ENCODE measurements around the gene APRT.

APRT gene

GRCh38 chr16:88807626-88808453, 3.9 kb downstream of the APRT start:
- DNase-seq (ENCODE audit: low read depth in 2 of 2) = no peak

DNA sequence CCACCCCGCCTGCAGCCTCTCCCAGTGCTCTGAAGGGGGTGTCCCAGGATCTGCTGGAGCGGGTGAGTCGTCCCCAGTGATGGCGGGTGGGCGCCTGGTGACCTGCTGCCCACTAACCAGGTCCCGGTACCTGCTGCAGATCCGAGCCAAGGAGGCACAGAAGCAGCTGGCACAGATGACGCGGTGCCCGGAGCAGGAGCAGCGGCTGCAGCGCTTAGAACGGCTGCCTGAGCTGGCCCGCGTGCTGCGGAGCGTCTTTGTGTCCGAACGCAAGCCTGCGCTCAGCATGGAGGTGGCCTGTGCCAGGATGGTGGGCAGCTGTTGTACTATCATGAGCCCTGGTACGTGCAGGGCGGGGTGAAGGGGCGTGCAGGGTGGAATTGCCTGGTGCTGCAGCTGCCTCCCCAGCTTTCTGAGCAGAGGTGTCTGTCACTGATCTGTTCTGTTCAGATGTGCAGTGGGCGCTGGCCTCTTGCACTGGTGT, 4.5 kb downstream of the APRT start:
- no peak for DNase-seq (ENCODE audit: low read depth in 2 of 2)

DNA sequence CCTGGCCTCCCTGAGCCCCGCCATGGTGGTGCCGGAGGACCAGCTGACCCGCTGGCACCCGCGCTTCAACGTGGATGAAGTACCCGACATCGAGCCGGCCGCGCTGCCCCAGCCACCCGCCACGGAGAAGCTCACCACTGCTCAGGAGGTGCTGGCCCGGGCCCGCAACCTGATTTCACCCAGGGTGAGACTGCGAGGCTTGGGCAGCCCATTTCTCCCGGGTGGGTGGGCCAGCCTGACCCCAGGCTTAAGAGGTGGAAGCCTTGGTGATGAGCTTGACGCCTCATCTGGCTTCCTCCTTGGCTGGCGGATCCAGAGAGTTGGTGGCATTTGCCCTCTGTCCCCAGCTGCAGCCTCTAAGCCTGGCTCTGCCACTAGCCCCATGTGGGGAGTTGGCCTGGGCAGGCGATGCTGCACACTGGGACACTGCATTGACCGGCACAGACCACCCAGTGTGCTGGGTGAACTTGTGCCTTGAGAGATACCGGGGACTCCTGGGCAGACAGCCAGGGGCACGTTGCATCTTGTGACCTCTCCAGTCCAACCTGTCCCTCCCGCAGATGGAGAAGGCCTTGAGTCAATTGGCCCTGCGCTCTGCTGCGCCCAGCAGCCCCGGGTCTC, 5.1 kb downstream of the APRT start:
- DNase-seq (ENCODE audit: low read depth in 2 of 2) = no peak

- no peak for DNase-seq (ENCODE audit: low read depth in 2 of 2)
Observed at GRCh38 chr16:88805887-88806393, 5.8 kb downstream of the APRT start.

DNA sequence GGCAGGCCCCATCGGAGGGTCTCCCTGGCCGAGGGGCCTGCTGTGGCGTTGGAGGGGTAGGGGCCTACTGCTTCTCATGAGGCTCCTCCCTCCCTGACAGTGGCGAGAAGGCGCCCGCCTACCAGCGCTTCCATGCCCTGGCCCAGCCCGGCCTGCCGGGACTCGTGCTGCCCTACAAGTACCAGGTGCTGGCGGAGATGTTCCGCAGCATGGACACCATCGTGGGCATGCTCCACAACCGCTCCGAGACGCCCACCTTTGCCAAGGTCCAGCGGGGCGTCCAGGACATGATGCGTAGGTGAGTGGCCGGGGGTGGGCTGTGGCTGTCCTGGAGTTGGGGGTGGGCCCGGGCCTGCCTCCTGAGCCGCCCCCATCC, 6.4 kb downstream of the APRT start:
- DNase-seq (ENCODE audit: low read depth in 2 of 2) = no peak

- no peak for DNase-seq (ENCODE audit: low read depth in 2 of 2)
Observed at GRCh38 chr16:88804552-88805339, 7.0 kb downstream of the APRT start.

GRCh38 chr16:88804173-88804551, 7.6 kb downstream of the APRT start:
- DNase-seq (ENCODE audit: low read depth in 2 of 2) = no peak

DNA sequence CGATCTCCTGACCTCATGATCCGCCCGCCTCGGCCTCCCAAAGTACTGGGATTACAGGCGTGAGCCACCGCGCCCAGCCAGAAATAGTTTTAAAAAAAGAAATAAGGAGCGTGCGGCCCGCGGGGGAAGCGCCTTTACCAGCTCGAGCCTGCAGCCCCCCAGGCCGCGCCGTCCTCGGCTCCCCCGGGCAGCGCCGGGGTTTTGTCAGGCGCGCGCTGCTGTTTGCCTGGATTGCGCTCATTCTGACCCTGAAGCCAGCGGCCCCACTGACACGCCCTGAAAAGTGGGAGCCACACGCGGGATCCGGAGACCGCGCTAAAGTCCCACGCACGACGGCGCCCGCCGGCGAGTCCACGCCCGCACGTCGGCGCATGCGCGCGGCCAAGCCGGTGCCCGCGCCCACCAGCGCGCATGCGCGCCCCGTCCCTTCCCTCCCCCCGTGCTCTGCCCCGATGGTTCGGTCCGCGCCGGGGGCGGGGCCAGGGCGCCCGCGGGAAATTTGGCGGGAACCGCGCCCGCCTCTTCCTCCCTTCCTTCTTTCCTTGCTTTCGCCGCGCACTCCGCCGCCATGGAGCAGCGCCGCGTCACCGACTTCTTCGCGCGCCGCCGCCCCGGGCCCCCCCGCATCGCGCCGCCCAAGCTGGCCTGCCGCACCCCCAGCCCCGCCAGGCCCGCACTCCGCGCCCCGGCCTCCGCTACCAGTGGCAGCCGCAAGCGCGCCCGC, 8.3 kb downstream of the APRT start, which contains the start of gene CDT1:
CDT1 (plus strand) TSS at position 526 of the 724 bp plus-strand sequence; CDS start at position 569, 43 bp downstream.
- peak; percentile 67 to 78 for DNase-seq (ENCODE audit: low read depth in 2 of 2)

DNA sequence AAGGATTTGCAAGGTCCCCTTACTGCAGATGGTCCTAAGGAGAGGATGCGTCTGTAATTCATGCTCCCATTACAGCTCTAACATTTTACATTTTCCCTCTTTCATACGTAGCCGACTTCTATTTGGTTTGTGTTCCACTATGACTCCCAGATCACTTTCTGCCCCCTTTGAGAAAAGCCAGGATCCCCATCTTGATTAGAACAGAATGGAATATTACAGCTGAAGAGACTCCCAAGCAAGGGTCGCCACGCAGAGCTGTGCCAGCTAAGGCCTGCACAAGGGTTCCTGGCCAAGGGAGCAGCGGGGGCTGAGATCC, 11.5 kb downstream of the APRT start:
- DNase-seq (ENCODE audit: low read depth in 2 of 2) = no peak

DNA sequence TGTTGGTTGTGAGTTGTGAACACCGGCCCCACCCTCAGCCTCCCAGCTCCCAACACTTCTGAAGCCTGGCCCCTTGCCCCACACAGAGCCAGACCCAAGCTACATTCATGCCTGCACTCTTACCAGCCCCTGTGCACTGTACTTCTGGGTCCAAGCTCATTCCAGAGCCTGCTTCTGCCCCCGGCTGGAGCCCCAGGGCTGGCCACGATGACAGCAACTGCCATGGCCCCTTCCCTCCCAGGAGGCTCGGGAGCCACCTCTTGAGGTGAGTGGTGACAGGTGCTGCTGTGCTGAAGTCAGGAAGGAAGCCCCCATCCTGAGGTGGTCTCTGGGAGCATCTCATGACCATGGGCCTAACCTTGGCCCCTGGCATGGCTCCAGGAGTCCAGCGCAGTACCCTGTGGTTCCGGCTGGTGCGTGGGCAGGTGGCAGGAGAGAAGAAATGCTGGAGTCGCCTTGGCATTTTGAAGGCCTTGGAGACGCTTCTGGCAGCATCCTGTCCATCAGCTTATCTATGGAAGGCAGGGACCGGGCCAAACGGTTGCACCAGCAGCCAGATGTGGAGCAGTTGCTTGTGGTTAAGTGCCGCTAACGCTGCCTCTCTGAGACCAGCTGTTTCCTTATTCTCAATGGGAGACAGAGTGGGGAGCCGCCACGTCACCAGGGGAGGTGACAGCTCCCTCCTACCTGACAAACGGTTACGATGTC, 12.0 kb downstream of the APRT start:
- DNase-seq (ENCODE audit: low read depth in 2 of 2) = no peak

- no peak for DNase-seq (ENCODE audit: low read depth in 2 of 2)
Observed at GRCh38 chr16:88798772-88799455, 12.8 kb downstream of the APRT start.

- DNase-seq (ENCODE audit: low read depth in 2 of 2) = no peak
Observed at GRCh38 chr16:88798073-88798472, 13.7 kb downstream of the APRT start.

DNA sequence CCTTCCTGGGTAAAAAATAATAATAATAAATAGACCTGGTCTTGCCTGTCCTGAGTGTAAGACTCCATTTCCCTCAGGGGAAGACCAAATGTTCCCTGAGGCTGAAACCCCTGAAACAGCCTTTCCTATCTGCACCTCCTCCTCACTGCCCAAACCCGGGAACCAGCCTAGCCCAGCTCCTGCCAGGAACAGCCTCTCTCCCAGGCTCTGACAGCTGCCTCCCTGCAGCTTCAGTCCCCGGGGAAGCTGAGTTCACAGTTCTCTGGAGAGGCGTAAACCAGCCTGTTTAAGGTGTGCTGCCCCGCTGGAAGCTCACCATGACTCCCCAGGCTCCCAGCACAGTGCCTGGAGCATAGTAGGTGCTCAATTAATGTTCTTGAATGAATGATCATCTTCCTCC, 15.4 kb downstream of the APRT start:
- DNase-seq (ENCODE audit: low read depth in 2 of 2) = no peak

- DNase-seq (ENCODE audit: low read depth in 2 of 2) = no peak
Observed at GRCh38 chr16:88793251-88793954, 18.3 kb downstream of the APRT start.

- no peak for DNase-seq (ENCODE audit: low read depth in 2 of 2)
Observed at GRCh38 chr16:88792668-88793250, 19.0 kb downstream of the APRT start.

GRCh38 chr16:88792078-88792550, 19.6 kb downstream of the APRT start:
- no peak for DNase-seq (ENCODE audit: low read depth in 2 of 2)

DNA sequence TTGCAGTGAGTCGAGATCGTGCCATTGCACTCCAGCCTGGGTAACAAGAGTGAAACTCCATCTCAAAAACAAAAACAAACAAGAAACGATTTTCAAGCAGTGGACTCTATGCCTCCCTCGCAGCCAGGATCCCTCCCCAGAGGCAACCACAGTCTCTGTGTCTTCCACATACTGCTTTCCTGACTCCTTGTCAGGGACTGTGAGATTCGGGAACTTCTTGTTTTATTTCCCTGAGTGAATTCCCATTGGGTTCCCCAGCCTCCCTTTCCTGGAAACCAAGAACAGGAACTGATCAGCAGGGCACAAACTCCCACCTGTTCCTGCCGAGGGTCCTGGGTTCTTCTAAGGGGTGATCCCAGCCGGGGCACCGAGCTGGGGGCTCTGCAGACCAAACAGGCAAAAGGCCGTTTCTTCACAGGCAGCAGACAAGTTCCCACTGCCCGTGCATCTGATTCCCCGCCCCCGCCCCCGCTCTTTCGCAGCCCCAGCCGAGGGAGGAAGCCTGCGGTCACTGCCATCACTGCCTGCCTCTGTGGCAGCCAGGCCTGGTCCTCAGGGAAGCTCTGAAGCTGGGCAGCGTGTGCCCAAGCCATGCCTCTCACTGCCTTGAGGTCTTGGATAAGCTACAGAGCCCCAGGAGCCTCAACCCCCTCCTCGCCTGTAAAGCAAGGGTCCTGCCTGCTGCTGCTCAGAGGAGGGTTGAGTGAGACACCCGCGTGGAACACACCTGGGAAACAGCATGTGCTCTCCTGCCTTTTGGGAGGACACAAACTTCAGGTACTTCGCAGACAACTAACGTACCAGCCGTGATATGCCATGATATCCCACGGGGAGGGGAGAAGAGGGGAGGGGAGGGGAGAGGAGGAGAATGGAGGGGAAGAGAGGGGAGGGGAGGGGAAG, 21.2 kb downstream of the APRT start:
- DNase-seq (ENCODE audit: low read depth in 2 of 2) = no peak

- no peak for DNase-seq (ENCODE audit: low read depth in 2 of 2)
Observed at GRCh38 chr16:88789594-88789993, 22.1 kb downstream of the APRT start.

All from stimulated activated CD8-positive, alpha-beta memory T cell treated with anti-CD3 and anti-CD28 coated beads, Interleukin-2, amount 100 ng/mL, for 1 hour (primary cell).